Kidney (tissue), 14 donors: ENCODE measurements around the gene KRT75. TPM values are rescaled to one million over a fixed set of nuclear protein-coding genes. Genes with fewer than 3 reads are reported as not detected.

Experiments used
- DNase-seq, 5 donors: peaks; one replicate each; pipeline ENCODE4 v3.0.0-alpha.2; 2013 to 2020
- FAIRE-seq: peaks from 2 replicates; lab custom pipeline; 2012; peaks lifted over from hg19 to GRCh38; lab: Jason Lieb, UNC
- H3K27ac ChIP-seq, 2 donors: one replicate each; pipeline ENCODE4 v1.7.0; 2013; ENCODE audit warnings: low read depth in 2 of 2, low read length in 2 of 2, inconsistent platforms in 1 of 2
- H3K27me3 ChIP-seq: one replicate; pipeline ENCODE4 v1.7.1; 2013; ENCODE audit warnings: low read length, inconsistent platforms; ENCODE audit not compliant: control insufficient read depth, insufficient read depth
- H3K36me3 ChIP-seq, 3 donors: one replicate each; pipeline versions ENCODE4 v1.7.0 to v1.7.1; 2013; ENCODE audit warnings: low read length in 3 of 3, control low read depth in 1 of 3, inconsistent platforms in 1 of 3; ENCODE audit not compliant: insufficient read depth in 3 of 3, control insufficient read depth in 2 of 3
- H3K4me1 ChIP-seq, 3 donors: one replicate each; pipeline versions ENCODE4 v1.7.0 to v1.7.1; 2013; ENCODE audit warnings: low read length in 3 of 3, inconsistent platforms in 1 of 3, low read depth in 1 of 3; ENCODE audit not compliant: control insufficient read depth in 2 of 3, insufficient read depth in 2 of 3
- H3K4me3 ChIP-seq, 3 donors: one replicate each; pipeline versions ENCODE4 v1.7.0 to v1.8.1; 2013; ENCODE audit warnings: low read length in 3 of 3, control low read depth in 1 of 3, inconsistent platforms in 1 of 3
- H3K9ac ChIP-seq, 3 donors: one replicate each; pipeline versions ENCODE4 v1.7.0 to v1.7.1; 2013; ENCODE audit warnings: low read length in 3 of 3, control low read depth in 1 of 3, inconsistent platforms in 1 of 3
- H3K9me3 ChIP-seq, 3 donors: one replicate each; pipeline versions ENCODE4 v1.7.0 to v1.7.1; 2013; ENCODE audit warnings: low read length in 3 of 3, control low read depth in 1 of 3, inconsistent platforms in 1 of 3; ENCODE audit not compliant: control insufficient read depth in 2 of 3, insufficient read depth in 1 of 3
- intact Hi-C: fragments of 100-400 bp; cut with DNase I; formaldehyde crosslinking; loops from one replicate; pipeline ENCODE4 v1.11.1; 2022
- polyA plus RNA-seq: library from polyadenylated mRNA; stranded (reverse); fragments of 350-450 nt; fragmentation: Illumina TruSeq; extraction: RNeasy Lipid Tissue Mini Kit (QIAGEN cat#74804); gene quantifications from one replicate; pipeline ENCODE4 v1.2.3, GENCODE V29; 2014; ENCODE audit warnings: low read depth, low replicate concordance; ENCODE audit not compliant: insufficient read depth
- total RNA-seq: library from RNA; stranded (reverse); fragmentation: NEBNext Ultra II Directional; extraction: Animal tissue kit (Norgen Biotek cat#: 25700); gene quantifications from one replicate; pipeline ENCODE4 v1.2.1, GENCODE V29; 2021
- TF ChIP-seq, protein P1 (sequence below): IDR thresholded peaks from 3 replicates; pipeline ENCODE4 v1.5.1; 2012; ENCODE audit warnings: mild to moderate bottlenecking, moderate library complexity, borderline replicate concordance; ENCODE audit not compliant: insufficient read depth; ENCODE audit errors: extremely low read depth
- donor health status: control.
- donor health status: control.
- donor health status: control.
- donor health status: control.
- donor health status: control.
- donor health status: DM: yes; HTN: yes; CAD: no.
- donor health status: Normal renal cell carcinoma (clear cell type).

Gene KRT75
- total and polyA plus RNA-seq, 2 donors from 2014 or later: not detected

DNA sequence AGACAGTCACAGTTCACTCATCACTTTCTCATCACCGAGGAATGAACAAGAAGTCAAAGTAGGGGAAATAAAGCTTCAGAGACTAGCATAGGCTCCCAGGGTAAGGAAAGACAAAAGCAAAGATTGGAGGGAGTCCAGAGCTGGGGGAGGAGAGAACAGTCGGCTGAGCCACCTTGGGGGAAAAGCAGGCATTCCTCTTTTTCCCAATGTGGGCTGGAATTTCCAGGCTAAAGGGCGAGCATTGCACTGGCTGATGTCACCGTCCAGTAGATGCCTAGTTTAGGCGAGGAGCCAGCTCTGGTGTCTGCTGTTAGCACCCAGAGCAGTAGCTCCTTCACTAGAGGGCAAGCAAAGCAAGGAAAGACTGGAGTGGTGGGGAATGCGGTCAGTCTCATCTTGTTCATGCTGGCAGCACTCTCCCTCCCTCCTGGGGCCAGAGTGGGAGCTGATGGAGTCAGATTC lies 8.5 kb upstream of the KRT75 start:
- Histone ChIP-seq H3K9ac (no peak overlapping the region), H3K27ac (no peak overlapping the region), H3K36me3 (no peaks in the 10 kb centered on the region), H3K4me1 (no peaks in the 10 kb centered on the region), H3K4me3 (no peak overlapping the region), H3K27me3 (no peaks in the 10 kb centered on the region), H3K9me3 (no peaks in the 10 kb centered on the region)
- no peak for FAIRE-seq
- intact Hi-C loops: no loop called here
- peak in 3 of 5 donors; percentile 16 to 49 (median 48) for DNase-seq
- TF ChIP-seq, protein P1, sequence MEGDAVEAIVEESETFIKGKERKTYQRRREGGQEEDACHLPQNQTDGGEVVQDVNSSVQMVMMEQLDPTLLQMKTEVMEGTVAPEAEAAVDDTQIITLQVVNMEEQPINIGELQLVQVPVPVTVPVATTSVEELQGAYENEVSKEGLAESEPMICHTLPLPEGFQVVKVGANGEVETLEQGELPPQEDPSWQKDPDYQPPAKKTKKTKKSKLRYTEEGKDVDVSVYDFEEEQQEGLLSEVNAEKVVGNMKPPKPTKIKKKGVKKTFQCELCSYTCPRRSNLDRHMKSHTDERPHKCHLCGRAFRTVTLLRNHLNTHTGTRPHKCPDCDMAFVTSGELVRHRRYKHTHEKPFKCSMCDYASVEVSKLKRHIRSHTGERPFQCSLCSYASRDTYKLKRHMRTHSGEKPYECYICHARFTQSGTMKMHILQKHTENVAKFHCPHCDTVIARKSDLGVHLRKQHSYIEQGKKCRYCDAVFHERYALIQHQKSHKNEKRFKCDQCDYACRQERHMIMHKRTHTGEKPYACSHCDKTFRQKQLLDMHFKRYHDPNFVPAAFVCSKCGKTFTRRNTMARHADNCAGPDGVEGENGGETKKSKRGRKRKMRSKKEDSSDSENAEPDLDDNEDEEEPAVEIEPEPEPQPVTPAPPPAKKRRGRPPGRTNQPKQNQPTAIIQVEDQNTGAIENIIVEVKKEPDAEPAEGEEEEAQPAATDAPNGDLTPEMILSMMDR: no peak

DNA sequence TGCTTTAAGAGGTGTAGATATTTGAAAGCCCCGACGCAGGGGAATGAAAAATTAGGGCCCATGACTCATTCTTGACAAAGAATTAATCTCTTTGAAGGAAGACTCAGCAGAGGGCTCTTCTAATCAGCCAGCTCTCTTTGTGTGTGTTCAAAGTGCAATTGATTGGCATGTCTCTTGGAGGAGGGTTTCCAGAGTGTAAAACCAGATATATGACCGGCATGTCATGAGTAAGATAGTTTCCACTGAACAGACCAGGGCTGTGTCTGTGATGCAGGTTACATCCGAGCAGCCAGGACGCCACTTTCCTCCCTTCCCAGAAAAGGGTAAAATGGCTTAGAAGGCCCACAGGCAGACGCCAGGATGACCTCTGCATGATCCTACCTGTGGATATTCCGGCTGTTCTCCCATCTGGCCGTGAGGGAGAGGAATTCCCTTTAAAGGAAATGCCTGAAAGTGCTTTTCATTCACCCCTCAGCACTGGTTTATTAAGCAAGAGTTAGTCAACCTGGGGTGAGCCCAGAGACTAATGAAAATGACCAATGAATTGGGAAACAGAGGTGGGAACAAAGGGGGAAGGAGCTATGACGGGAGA lies 7.2 kb upstream of the KRT75 start:
- H3K9ac ChIP-seq: no peak overlapping the region

DNA sequence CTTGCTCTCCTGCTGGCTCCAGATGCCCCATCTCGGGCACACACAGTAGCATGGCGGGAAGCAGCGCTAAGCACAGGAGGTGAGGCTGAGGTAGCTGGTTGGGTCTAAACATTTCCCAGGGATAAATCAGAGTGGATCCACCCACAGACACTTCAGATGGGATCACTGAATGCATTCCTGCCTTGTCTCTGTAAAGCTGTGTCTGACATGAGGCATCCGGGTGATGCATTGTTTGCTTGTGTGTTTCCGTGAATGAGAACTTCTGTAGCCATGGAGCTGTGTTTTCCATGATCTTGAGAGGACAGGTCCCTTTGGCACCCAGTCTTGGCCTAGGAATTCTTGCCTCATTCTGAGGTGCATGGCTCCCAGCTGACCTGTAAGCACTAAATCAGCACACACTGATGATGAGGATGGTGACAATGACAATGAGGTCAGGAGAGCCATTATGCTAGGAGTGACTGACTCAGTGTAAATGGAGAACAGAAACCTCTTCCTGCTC lies 6.7 kb upstream of the KRT75 start:
- H3K9me3 ChIP-seq: no peaks in the 10 kb centered on the region
- no peak for DNase-seq
- no peak overlapping the region for H3K9ac ChIP-seq
- FAIRE-seq: no peak
- TF ChIP-seq, protein P1: no peak
- H3K36me3 ChIP-seq: no peaks in the 10 kb centered on the region
- H3K4me3 ChIP-seq: no peak overlapping the region
- intact Hi-C loops: no loop called here
- H3K27me3 ChIP-seq: no peaks in the 10 kb centered on the region
- H3K4me1 ChIP-seq: no peaks in the 10 kb centered on the region
- no peak overlapping the region for H3K27ac ChIP-seq

More for the DNA sequence above, 7.2 kb upstream of the KRT75 start:
- DNase-seq (peak in 1 of 5 donors; percentile 3), FAIRE-seq (no peak)
- H3K27ac ChIP-seq: no peak overlapping the region
- no peaks in the 10 kb centered on the region for H3K36me3 ChIP-seq
- H3K9me3 ChIP-seq: no peaks in the 10 kb centered on the region
- TF ChIP-seq, protein P1: no peak
- H3K27me3 ChIP-seq: no peaks in the 10 kb centered on the region
- no peaks in the 10 kb centered on the region for H3K4me1 ChIP-seq
- H3K4me3 ChIP-seq: no peak overlapping the region
- intact Hi-C loops: no loop called here
